Nephron (organoid): ENCODE measurements around the gene RYR2.

Source experiments
- H3K27ac Mint-ChIP-seq, 3 experiments: 2 replicates each; pipeline ENCODE4 v1.8.0; 2020; ENCODE audit warnings: mixed read lengths in 3 of 3, mild to moderate bottlenecking in 2 of 3, moderate library complexity in 1 of 3
- H3K27me3 Mint-ChIP-seq: 2 replicates; pipeline ENCODE4 v1.8.0; 2021; ENCODE audit warnings: low read depth, mild to moderate bottlenecking, moderate library complexity, mixed read lengths
- H3K36me3 Mint-ChIP-seq: 2 replicates; pipeline ENCODE4 v1.8.0; 2020; ENCODE audit warnings: low read depth, mixed read lengths
- H3K4me1 Mint-ChIP-seq: 2 replicates; pipeline ENCODE4 v1.8.0; 2020; ENCODE audit warnings: mixed read lengths
- H3K4me3 Mint-ChIP-seq, 3 experiments: 2 replicates each; pipeline ENCODE4 v1.8.0; 2020; ENCODE audit warnings: mild to moderate bottlenecking in 3 of 3, mixed read lengths in 3 of 3, moderate library complexity in 2 of 3
- H3K9me3 Mint-ChIP-seq: 2 replicates; pipeline ENCODE4 v1.8.0; 2020; ENCODE audit warnings: mixed read lengths
- CTCF ChIP-seq, 3 experiments: fragments of 200-600 bp; sonication (generic); IDR thresholded peaks; one replicate each; pipeline ENCODE4 v1.5.0; 2021; ENCODE audit warnings: antibody characterized with exemption in 3 of 3; ENCODE audit not compliant: unreplicated experiment in 3 of 3

Gene RYR2

GRCh38 chr1:237500566-237500965, 458.6 kb downstream of the RYR2 start:
- Mint-ChIP-seq H3K4me3 (no peak overlapping the region), H3K9me3 (no peaks in the 10 kb centered on the region), H3K27me3 (no peaks in the 10 kb centered on the region), H3K36me3 (no peaks in the 10 kb centered on the region), H3K27ac (no peak overlapping the region), H3K4me1 (no peaks in the 10 kb centered on the region)
- TF ChIP-seq CTCF (IDR thresholded peaks at IDR 0.05; ENCODE audit: unreplicated experiment in 3 of 3), result no peak

- Mint-ChIP-seq H3K4me1 (no peaks in the 10 kb centered on the region), H3K27me3 (no peaks in the 10 kb centered on the region), H3K4me3 (no peak overlapping the region), H3K27ac (no peak overlapping the region), H3K36me3 (no peaks in the 10 kb centered on the region), H3K9me3 (no peaks in the 10 kb centered on the region)
- no peak for TF ChIP-seq CTCF (IDR thresholded peaks at IDR 0.05; ENCODE audit: unreplicated experiment in 3 of 3)
Observed at GRCh38 chr1:237503292-237503691, 461.3 kb downstream of the RYR2 start.

DNA sequence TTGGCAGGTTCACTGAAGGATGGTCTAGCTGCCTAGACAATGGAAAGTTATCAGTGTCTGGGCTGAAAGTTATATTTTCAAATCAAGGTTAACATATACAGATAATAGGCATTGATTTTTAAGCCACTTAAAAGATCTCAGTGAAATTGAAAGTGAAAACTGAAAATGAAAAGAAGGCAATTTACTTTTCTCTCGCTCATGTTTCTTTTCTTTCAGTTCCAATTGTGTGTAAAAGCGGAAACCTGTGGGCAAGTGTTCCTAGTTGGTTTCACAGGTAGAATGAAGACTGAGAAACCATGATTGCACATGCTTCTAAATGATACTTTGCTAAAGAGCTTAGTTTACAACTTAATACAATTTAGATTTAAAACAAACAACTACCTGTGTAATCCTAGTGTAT, 465.0 kb downstream of the RYR2 start:
- Mint-ChIP-seq H3K27ac (no peak overlapping the region), H3K9me3 (no peaks in the 10 kb centered on the region), H3K4me3 (no peak overlapping the region), H3K36me3 (no peaks in the 10 kb centered on the region), H3K27me3 (no peaks in the 10 kb centered on the region), H3K4me1 (no peaks in the 10 kb centered on the region)
- TF ChIP-seq CTCF (IDR thresholded peaks at IDR 0.05; ENCODE audit: unreplicated experiment in 3 of 3), result no peak

- H3K36me3 Mint-ChIP-seq, result no peaks in the 10 kb centered on the region
- no peaks in the 10 kb centered on the region for H3K4me1 Mint-ChIP-seq
- H3K4me3 Mint-ChIP-seq, result no peak overlapping the region
- no peaks in the 10 kb centered on the region for H3K27me3 Mint-ChIP-seq
- H3K27ac Mint-ChIP-seq, result no peak overlapping the region
- no peak for TF ChIP-seq CTCF (IDR thresholded peaks at IDR 0.05; ENCODE audit: unreplicated experiment in 3 of 3)
- H3K9me3 Mint-ChIP-seq, result no peaks in the 10 kb centered on the region
Observed at GRCh38 chr1:237509748-237510147, 467.8 kb downstream of the RYR2 start.

DNA sequence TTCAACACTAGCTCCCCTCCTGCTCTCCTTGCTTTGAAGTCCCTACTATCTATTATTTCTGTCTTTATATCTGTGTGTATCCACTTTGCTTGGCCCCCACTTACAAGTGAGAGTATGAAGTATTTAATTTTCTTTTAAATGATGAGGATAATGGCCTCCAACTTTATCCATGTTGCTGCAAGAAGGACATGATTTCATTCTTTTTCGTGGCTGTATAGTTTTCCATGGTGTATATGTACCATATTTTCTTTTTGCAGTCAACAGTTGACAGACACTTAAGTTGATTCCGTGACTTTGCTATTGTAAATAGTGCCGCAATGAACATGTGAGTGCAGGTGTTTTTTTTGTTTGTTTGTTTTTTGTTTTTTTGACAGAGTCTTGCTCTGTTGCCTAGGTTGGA, 483.1 kb downstream of the RYR2 start:
- Mint-ChIP-seq H3K27ac (no peak overlapping the region), H3K4me3 (no peak overlapping the region), H3K27me3 (no peaks in the 10 kb centered on the region), H3K9me3 (peaks cover 5% of the 10 kb centered on the region), H3K36me3 (no peaks in the 10 kb centered on the region), H3K4me1 (no peaks in the 10 kb centered on the region)
- no peak for TF ChIP-seq CTCF (IDR thresholded peaks at IDR 0.05; ENCODE audit: unreplicated experiment in 3 of 3)

DNA sequence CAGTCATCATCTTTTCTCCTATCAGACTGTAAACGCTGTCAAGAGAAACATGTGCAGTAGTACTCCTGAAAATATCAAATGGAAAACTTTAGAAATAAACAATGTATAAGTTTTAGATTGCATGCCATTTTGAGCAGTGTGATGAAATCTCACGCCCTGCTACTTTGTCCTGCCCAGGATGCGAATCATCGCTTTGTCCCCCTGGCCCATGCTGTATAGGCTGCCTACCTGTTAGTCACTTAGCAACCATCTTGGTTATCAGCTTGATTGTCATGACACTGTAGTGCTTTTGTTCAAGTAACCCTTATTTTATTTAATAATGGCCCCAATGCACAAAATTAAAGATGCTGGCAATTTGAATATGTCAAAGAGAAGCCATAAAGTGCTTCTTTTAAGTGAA, 485.8 kb downstream of the RYR2 start:
- Mint-ChIP-seq H3K9me3 (peaks cover 5% of the 10 kb centered on the region), H3K27me3 (no peaks in the 10 kb centered on the region), H3K4me3 (no peak overlapping the region), H3K27ac (no peak overlapping the region), H3K36me3 (no peaks in the 10 kb centered on the region), H3K4me1 (no peaks in the 10 kb centered on the region)
- no peak for TF ChIP-seq CTCF (IDR thresholded peaks at IDR 0.05; ENCODE audit: unreplicated experiment in 3 of 3)
